ENCODE data around the gene CETP. TPM values are rescaled to one million over a fixed set of nuclear protein-coding genes. Genes with fewer than 3 reads are reported as not detected.

Gene CETP
- total and polyA plus RNA-seq, 2 of the 13 experiments (the other 11 are each of a cell fraction or from before 2014, with no cell fraction given) = 0.31 to 9.8 TPM

DNA sequence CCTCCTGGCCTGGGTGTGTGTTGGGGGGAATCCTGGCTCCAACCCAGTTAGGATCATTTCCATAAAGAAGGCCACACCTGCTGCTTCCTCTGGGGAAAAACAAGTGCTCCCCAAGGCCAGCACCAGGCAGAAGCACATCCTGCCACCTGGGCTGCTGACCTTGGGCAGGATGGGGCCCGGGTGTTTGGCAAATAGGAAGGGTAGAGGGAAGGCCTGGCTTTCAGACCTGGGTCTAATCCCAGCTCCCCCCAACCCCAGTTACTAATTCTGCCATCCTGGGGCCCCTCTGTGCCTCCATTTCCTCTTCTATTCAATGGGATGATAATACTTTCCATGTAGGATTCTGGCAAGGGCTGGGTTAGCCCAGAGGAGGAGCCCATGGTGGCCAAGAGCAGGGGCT, 24.6 kb downstream of the CETP start (continued):
- TF ChIP-seq ZNF574 (CRISPR knock-in tag; IDR thresholded peaks at IDR 0.05) (no peak), SOX6 (IDR thresholded peaks at IDR 0.05) (no peak), SOX6 (CRISPR knock-in tag; IDR thresholded peaks at IDR 0.05) (no peak), ZNF264 (CRISPR knock-in tag; IDR thresholded peaks at IDR 0.05) (peak; percentile 30; the same call in 1 of the 2 replicates), ZNF609 (CRISPR knock-in tag; IDR thresholded peaks at IDR 0.05; ENCODE audit: borderline replicate concordance) (peak; percentile 49; the same call in 1 of the 2 replicates), SOX13 (IDR thresholded peaks at IDR 0.05) (no peak), SOX13 (CRISPR knock-in tag; conservative IDR thresholded peaks at IDR 0.05 in 1 of 2, IDR thresholded peaks at IDR 0.05 in 1 of 2) (peak in 1 of 2 experiments; percentile 34; a peak in 1 of 4 replicates), PRDM15 (CRISPR knock-in tag; IDR thresholded peaks at IDR 0.05) (peak; percentile 68; the same call in 1 of the 2 replicates), HDAC2 (CRISPR knock-in tag; IDR thresholded peaks at IDR 0.05) (peak; percentile 18; the same call in 1 of the 2 replicates), MIER3 (CRISPR knock-in tag; IDR thresholded peaks at IDR 0.05; ENCODE audit: borderline replicate concordance) (peak; percentile 45; the same call in 1 of the 2 replicates)
- TF ChIP-seq, protein P1, sequence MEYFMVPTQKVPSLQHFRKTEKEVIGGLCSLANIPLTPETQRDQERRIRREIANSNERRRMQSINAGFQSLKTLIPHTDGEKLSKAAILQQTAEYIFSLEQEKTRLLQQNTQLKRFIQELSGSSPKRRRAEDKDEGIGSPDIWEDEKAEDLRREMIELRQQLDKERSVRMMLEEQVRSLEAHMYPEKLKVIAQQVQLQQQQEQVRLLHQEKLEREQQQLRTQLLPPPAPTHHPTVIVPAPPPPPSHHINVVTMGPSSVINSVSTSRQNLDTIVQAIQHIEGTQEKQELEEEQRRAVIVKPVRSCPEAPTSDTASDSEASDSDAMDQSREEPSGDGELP (IDR thresholded peaks at IDR 0.05; ENCODE audit: borderline replicate concordance, low read depth) = peak; percentile 66; the same call in 1 of the 2 replicates
